SK-N-SH treated with all-trans-retinoic acid at 6 μM for 48 hours (cell line): ENCODE measurements around the gene VCPKMT.

Experiments
- ESRRG ChIP-seq: fragments of 250-450 bp; sonication (Bioruptor Pico); IDR thresholded peaks from 2 replicates; pipeline ENCODE4 v1.6.1; 2021; ENCODE audit warnings: mild to moderate bottlenecking
- GLIS3 ChIP-seq: fragments of 250-450 bp; sonication (Bioruptor Pico); IDR thresholded peaks from 2 replicates; pipeline ENCODE4 v1.5.0; 2020; ENCODE audit warnings: mild to moderate bottlenecking, moderate library complexity
- SNAI2 ChIP-seq: fragments of 250-450 bp; sonication (Bioruptor Pico); IDR thresholded peaks from 2 replicates; pipeline ENCODE4 v1.5.0; 2020; ENCODE audit warnings: mild to moderate bottlenecking, moderate library complexity
- TCF4 ChIP-seq: fragments of 250-450 bp; sonication (Bioruptor Pico); IDR thresholded peaks from 2 replicates; pipeline ENCODE4 v1.8.0; 2021; ENCODE audit warnings: mild to moderate bottlenecking, moderate library complexity, borderline replicate concordance
- ZC3H10 ChIP-seq: fragments of 250-450 bp; sonication (Bioruptor Pico); IDR thresholded peaks from 2 replicates; pipeline ENCODE4 v1.5.1; 2021; ENCODE audit warnings: mild to moderate bottlenecking, moderate library complexity
- TF ChIP-seq, protein P1 (sequence below): fragments of 250-450 bp; sonication (Bioruptor Pico); IDR thresholded peaks from 2 replicates; pipeline ENCODE4 v1.8.0; 2020; ENCODE audit warnings: mild to moderate bottlenecking, moderate library complexity, borderline replicate concordance
- TF ChIP-seq, protein P2 (sequence below): fragments of 250-450 bp; sonication (Bioruptor Pico); IDR thresholded peaks from 2 replicates; pipeline ENCODE4 v1.8.0; 2021; ENCODE audit warnings: low read depth, mild to moderate bottlenecking, moderate library complexity, borderline replicate concordance
- TF ChIP-seq, protein P3 (sequence below): fragments of 250-450 bp; sonication (Bioruptor Pico); IDR thresholded peaks from 2 replicates; pipeline ENCODE4 v1.5.1; 2020; ENCODE audit warnings: low read depth, mild to moderate bottlenecking, moderate library complexity
- TF ChIP-seq, protein P4 (sequence below): fragments of 250-450 bp; sonication (Bioruptor Pico); IDR thresholded peaks from 2 replicates; pipeline ENCODE4 v1.5.1; 2021; ENCODE audit warnings: mild to moderate bottlenecking, moderate library complexity

DNA sequence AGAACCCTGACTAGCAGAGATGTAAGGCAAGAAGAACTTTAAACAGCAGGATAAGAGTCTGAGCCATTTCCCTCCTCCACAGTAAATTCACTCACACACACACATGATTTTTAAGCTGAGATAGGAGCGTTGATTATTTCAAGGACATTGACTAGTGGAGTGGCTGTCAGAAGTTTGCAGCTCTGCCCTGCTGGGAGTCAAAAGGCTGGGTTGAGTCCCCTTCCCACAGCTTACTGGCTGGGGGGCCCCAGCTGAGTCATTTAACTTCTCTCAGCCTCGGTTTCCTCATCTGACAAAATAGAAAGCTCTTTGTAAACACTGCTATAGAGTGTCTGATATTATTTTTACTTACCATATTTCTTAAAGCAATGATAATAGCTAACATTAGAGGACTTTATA lies 28.3 kb downstream of the VCPKMT start:
- TF ChIP-seq, protein P1, sequence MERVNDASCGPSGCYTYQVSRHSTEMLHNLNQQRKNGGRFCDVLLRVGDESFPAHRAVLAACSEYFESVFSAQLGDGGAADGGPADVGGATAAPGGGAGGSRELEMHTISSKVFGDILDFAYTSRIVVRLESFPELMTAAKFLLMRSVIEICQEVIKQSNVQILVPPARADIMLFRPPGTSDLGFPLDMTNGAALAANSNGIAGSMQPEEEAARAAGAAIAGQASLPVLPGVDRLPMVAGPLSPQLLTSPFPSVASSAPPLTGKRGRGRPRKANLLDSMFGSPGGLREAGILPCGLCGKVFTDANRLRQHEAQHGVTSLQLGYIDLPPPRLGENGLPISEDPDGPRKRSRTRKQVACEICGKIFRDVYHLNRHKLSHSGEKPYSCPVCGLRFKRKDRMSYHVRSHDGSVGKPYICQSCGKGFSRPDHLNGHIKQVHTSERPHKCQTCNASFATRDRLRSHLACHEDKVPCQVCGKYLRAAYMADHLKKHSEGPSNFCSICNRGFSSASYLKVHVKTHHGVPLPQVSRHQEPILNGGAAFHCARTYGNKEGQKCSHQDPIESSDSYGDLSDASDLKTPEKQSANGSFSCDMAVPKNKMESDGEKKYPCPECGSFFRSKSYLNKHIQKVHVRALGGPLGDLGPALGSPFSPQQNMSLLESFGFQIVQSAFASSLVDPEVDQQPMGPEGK (CRISPR knock-in tag), result no peak
- TF ChIP-seq ESRRG (CRISPR knock-in tag), result no peak
- TF ChIP-seq ZC3H10 (CRISPR knock-in tag), result no peak
- no peak for TF ChIP-seq TCF4
- TF ChIP-seq, protein P2, sequence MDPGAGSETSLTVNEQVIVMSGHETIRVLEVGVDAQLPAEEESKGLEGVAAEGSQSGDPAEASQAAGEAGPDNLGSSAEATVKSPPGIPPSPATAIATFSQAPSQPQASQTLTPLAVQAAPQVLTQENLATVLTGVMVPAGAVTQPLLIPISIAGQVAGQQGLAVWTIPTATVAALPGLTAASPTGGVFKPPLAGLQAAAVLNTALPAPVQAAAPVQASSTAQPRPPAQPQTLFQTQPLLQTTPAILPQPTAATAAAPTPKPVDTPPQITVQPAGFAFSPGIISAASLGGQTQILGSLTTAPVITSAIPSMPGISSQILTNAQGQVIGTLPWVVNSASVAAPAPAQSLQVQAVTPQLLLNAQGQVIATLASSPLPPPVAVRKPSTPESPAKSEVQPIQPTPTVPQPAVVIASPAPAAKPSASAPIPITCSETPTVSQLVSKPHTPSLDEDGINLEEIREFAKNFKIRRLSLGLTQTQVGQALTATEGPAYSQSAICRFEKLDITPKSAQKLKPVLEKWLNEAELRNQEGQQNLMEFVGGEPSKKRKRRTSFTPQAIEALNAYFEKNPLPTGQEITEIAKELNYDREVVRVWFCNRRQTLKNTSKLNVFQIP (CRISPR knock-in tag), result no peak
- no peak for TF ChIP-seq SNAI2 (CRISPR knock-in tag)
- TF ChIP-seq, protein P3, sequence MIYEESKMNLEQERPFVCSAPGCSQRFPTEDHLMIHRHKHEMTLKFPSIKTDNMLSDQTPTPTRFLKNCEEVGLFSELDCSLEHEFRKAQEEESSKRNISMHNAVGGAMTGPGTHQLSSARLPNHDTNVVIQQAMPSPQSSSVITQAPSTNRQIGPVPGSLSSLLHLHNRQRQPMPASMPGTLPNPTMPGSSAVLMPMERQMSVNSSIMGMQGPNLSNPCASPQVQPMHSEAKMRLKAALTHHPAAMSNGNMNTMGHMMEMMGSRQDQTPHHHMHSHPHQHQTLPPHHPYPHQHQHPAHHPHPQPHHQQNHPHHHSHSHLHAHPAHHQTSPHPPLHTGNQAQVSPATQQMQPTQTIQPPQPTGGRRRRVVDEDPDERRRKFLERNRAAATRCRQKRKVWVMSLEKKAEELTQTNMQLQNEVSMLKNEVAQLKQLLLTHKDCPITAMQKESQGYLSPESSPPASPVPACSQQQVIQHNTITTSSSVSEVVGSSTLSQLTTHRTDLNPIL (CRISPR knock-in tag), result no peak
- TF ChIP-seq GLIS3 (CRISPR knock-in tag), result no peak
- TF ChIP-seq, protein P4, sequence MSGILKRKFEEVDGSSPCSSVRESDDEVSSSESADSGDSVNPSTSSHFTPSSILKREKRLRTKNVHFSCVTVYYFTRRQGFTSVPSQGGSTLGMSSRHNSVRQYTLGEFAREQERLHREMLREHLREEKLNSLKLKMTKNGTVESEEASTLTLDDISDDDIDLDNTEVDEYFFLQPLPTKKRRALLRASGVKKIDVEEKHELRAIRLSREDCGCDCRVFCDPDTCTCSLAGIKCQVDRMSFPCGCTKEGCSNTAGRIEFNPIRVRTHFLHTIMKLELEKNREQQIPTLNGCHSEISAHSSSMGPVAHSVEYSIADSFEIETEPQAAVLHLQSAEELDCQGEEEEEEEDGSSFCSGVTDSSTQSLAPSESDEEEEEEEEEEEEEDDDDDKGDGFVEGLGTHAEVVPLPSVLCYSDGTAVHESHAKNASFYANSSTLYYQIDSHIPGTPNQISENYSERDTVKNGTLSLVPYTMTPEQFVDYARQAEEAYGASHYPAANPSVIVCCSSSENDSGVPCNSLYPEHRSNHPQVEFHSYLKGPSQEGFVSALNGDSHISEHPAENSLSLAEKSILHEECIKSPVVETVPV (CRISPR knock-in tag), result no peak
